Osteocyte (in vitro differentiated cells): Measurements from ENCODE around the gene VSIR. TPM values are rescaled to one million over a fixed set of nuclear protein-coding genes. Genes with fewer than 3 reads are reported as not detected.

Experiments used
- DNase-seq: peaks from one replicate; pipeline ENCODE4 v3.0.0; 2021; ENCODE audit warnings: mixed read lengths; ENCODE audit not compliant: unreplicated experiment; ENCODE audit errors: extremely low spot score
- H3K27ac Mint-ChIP-seq: one replicate; pipeline ENCODE4 v1.8.0; 2021; ENCODE audit warnings: mild to moderate bottlenecking, mixed read lengths; ENCODE audit not compliant: unreplicated experiment
- H3K27me3 Mint-ChIP-seq: one replicate; pipeline ENCODE4 v1.8.0; 2021; ENCODE audit warnings: mixed read lengths; ENCODE audit not compliant: unreplicated experiment
- H3K36me3 Mint-ChIP-seq: one replicate; pipeline ENCODE4 v1.8.0; 2021; ENCODE audit warnings: mixed read lengths; ENCODE audit not compliant: unreplicated experiment
- H3K4me1 Mint-ChIP-seq: one replicate; pipeline ENCODE4 v1.8.0; 2021; ENCODE audit warnings: mixed read lengths; ENCODE audit not compliant: unreplicated experiment
- H3K4me3 Mint-ChIP-seq: one replicate; pipeline ENCODE4 v1.8.0; 2021; ENCODE audit warnings: mild to moderate bottlenecking, moderate library complexity, mixed read lengths; ENCODE audit not compliant: unreplicated experiment
- H3K9me3 Mint-ChIP-seq: one replicate; pipeline ENCODE4 v1.8.0; 2021; ENCODE audit warnings: mixed read lengths; ENCODE audit not compliant: unreplicated experiment
- total RNA-seq: library from RNA; stranded (reverse); gene quantifications from 2 replicates; pipeline ENCODE4 v1.2.1, GENCODE V29; 2021
- TF ChIP-seq, protein P1 (sequence below): fragments of 200-600 bp; sonication (generic); IDR thresholded peaks from 2 replicates; pipeline ENCODE4 v1.5.0; 2021; ENCODE audit warnings: antibody characterized with exemption, mild to moderate bottlenecking, moderate library complexity

Gene VSIR
- total RNA-seq, 1 donor from 2014 or later = 0.75 TPM

DNA sequence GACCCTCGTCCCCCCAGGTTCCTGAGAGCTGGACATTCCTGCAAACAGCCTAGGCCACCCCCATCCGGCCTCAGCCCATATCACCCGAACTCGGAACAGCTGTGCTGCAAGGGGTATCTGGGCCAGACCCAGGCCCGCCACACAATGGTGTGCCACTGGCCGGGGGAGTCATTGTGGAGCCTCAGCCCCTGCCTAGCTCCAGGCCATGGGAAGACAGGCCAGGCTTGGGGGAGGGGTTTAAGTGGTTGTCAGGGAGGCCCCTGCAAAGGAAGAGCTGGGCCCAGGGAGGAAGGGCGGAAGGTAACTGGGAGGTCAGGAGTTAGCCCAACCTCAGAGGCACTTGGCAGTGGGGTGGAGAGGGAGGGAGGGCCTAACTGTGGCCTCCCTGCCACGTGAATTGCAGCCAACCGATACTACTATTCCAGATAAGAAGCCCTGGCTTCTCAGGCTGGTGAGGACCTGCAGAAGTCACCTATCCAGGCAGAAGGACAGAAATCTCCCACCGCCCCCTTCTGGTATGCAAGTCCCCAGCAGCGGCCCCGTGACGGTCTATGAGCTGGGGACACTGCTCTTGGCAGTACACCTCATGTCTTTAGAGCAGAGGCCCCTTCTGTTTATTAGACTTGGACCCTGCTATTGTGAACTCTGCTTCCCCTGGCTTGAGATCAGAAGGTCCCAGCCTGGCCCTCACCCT is 26.8 kb downstream of the VSIR start:
- Mint-ChIP-seq H3K27ac (no peak overlapping the region), H3K27me3 (peaks cover 2% of the 10 kb centered on the region), H3K4me1 (peaks cover 2% of the 10 kb centered on the region), H3K36me3 (no peaks in the 10 kb centered on the region), H3K9me3 (no peaks in the 10 kb centered on the region), H3K4me3 (no peak overlapping the region)
- TF ChIP-seq, protein P1, sequence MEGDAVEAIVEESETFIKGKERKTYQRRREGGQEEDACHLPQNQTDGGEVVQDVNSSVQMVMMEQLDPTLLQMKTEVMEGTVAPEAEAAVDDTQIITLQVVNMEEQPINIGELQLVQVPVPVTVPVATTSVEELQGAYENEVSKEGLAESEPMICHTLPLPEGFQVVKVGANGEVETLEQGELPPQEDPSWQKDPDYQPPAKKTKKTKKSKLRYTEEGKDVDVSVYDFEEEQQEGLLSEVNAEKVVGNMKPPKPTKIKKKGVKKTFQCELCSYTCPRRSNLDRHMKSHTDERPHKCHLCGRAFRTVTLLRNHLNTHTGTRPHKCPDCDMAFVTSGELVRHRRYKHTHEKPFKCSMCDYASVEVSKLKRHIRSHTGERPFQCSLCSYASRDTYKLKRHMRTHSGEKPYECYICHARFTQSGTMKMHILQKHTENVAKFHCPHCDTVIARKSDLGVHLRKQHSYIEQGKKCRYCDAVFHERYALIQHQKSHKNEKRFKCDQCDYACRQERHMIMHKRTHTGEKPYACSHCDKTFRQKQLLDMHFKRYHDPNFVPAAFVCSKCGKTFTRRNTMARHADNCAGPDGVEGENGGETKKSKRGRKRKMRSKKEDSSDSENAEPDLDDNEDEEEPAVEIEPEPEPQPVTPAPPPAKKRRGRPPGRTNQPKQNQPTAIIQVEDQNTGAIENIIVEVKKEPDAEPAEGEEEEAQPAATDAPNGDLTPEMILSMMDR = no peak
- no peak for DNase-seq

DNA sequence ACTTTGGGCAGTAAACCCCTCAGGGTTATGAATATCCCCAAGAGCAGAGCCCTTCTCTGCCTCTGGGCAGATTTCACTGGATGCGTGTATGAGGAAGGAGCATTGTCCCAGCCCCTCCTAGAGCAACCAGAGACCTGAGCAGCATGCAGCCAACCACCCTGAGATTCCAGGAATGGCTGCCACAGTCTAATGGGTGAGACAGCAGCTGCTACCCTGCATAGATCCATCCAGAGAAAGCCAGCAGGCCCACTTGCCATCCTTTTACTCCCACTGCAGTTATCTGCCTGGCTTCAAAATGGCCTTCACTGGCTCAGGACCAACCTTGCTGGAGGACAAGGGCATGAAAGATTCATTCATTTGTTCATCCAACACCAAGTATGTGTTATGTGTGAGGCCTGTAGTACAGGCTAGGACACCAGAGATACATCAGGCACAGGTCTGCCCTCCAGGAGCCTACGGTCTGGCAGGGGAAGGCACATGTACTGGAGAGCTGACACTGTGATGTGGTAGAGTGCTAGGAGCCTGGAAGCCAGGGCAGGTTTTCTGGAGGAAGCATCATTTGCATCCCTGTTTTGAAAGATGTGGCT is 27.6 kb downstream of the VSIR start:
- no peaks in the 10 kb centered on the region for H3K36me3 Mint-ChIP-seq
- H3K27me3 Mint-ChIP-seq = peaks cover 2% of the 10 kb centered on the region
- no peak overlapping the region for H3K27ac Mint-ChIP-seq
- no peaks in the 10 kb centered on the region for H3K9me3 Mint-ChIP-seq
- no peak for DNase-seq
- no peak overlapping the region for H3K4me3 Mint-ChIP-seq
- H3K4me1 Mint-ChIP-seq = peaks cover 2% of the 10 kb centered on the region
- TF ChIP-seq, protein P1 = no peak

DNA sequence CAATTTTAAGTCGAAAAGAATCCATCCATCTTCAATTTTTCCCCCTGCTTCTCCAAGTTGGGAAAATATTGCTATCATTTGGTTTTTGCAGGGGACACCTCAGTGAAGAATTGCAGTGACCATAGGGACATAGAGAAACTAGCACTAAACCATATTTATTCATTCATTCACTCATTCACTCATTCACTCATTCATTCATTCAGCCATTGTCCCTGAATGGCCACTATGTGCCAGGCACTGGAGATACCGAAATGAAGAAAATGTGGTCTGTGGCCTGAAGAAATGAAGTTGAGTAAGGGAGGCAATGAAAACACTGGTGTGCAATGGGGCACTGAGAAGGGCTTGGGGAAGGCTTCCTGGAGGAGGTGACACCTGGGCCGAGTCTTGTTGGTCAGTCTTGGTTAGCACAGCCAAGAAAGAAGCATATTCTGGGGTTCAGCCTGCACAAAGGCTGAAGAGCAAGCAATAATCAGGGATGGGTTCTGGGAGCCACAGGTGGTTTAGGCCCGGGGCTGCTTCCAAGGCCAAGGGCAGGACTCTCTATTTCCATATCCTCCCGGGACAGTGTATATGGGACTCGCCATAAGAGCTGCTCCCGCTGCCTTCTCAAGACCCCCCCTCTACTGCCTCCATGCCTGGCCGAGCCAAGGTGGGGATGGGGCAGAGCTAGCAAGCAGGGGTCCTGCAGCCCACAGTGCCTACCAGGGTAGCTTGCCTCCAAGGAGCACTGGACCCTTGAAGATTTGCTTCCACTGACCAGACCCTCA is 28.2 kb downstream of the VSIR start:
- Mint-ChIP-seq H3K27me3 (peaks cover 2% of the 10 kb centered on the region), H3K4me3 (no peak overlapping the region), H3K4me1 (peaks cover 2% of the 10 kb centered on the region), H3K36me3 (no peaks in the 10 kb centered on the region), H3K27ac (no peak overlapping the region), H3K9me3 (no peaks in the 10 kb centered on the region)
- TF ChIP-seq, protein P1 = no peak
- DNase-seq = no peak

DNA sequence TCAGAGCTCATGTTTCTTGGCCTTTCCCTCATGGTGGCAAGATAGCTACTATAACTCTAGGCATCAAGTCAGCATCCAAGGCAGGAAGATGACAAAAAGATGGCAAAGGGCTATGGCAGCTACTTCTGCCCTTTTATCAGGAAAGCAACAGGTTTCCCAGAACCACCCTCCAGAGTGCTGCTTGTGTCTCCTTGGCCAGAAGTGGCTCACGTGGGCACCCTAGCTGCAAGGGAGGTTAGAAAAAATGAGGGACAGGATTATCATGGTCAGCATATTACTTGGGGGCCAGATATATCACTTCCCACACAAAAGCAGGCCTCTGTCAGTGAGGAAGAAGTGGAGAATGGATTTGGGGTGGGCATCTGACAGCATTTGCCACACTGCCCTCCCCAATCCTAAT is 29.5 kb downstream of the VSIR start:
- no peak for DNase-seq
- no peaks in the 10 kb centered on the region for H3K9me3 Mint-ChIP-seq
- no peaks in the 10 kb centered on the region for H3K36me3 Mint-ChIP-seq
- H3K4me1 Mint-ChIP-seq = peaks cover under 1% of the 10 kb centered on the region
- TF ChIP-seq, protein P1 = no peak
- H3K27me3 Mint-ChIP-seq = peaks cover 2% of the 10 kb centered on the region
- no peak overlapping the region for H3K4me3 Mint-ChIP-seq
- no peak overlapping the region for H3K27ac Mint-ChIP-seq
